HG03432 (cell line): ENCODE results near the gene TPCN2.

Experiments
- ATAC-seq: cut with Tn5 transposase; IDR thresholded peaks from one replicate; pipeline ENCODE4 v1.9.1; 2021; ENCODE audit warnings: mild to moderate bottlenecking, moderate library complexity; ENCODE audit not compliant: unreplicated experiment

The TPCN2 gene

GRCh38 chr11:69035946-69036340 is 12.8 kb upstream of the TPCN2 start:
- ATAC-seq: no peak

- no peak for ATAC-seq
Measured at GRCh38 chr11:69037074-69037473, 11.7 kb upstream of the TPCN2 start.

- no peak for ATAC-seq
Measured at GRCh38 chr11:69037544-69037943, 11.2 kb upstream of the TPCN2 start.

GRCh38 chr11:69039501-69039900 is 9.2 kb upstream of the TPCN2 start:
- ATAC-seq: no peak

- ATAC-seq: no peak
Measured at GRCh38 chr11:69040051-69040450, 8.7 kb upstream of the TPCN2 start.

GRCh38 chr11:69040581-69041260 is 8.0 kb upstream of the TPCN2 start:
- no peak for ATAC-seq

- ATAC-seq: no peak
Measured at GRCh38 chr11:69041516-69041915, 7.2 kb upstream of the TPCN2 start.

- no peak for ATAC-seq
Measured at GRCh38 chr11:69044111-69045013, 4.4 kb upstream of the TPCN2 start.

- no peak for ATAC-seq
Measured at GRCh38 chr11:69048031-69048693, 570 bp upstream of the TPCN2 start.

GRCh38 chr11:69049490-69049867 is 747 bp downstream of the TPCN2 start:
- ATAC-seq: no peak

GRCh38 chr11:69050592-69051380 is 2.1 kb downstream of the TPCN2 start:
- no peak for ATAC-seq

- no peak for ATAC-seq
Measured at GRCh38 chr11:69051381-69052342, 2.9 kb downstream of the TPCN2 start.

GRCh38 chr11:69052343-69053168 is 3.8 kb downstream of the TPCN2 start:
- no peak for ATAC-seq

- ATAC-seq: no peak
Measured at GRCh38 chr11:69053169-69053477, 4.4 kb downstream of the TPCN2 start.

GRCh38 chr11:69053546-69054396 is 5.0 kb downstream of the TPCN2 start:
- no peak for ATAC-seq

GRCh38 chr11:69054397-69055211 is 5.9 kb downstream of the TPCN2 start:
- ATAC-seq: no peak

- ATAC-seq: no peak
Measured at GRCh38 chr11:69055212-69055586, 6.5 kb downstream of the TPCN2 start.
